NOMO-1 treated with dmso at 0.1 percent for 144 hours (cell line): Measurements from ENCODE around the gene ZBTB3.
"Not testable (repeated sequence)": the region's sequence is repeated elsewhere in the genome, so short reads cannot be mapped to it uniquely, and the experiment has no call there.

Experiments
- DNase-seq: peaks from one replicate; lab custom pipeline; 2025; ENCODE audit not compliant: unreplicated experiment; lab: John Stamatoyannopoulos, UW

ZBTB3 gene

DNA sequence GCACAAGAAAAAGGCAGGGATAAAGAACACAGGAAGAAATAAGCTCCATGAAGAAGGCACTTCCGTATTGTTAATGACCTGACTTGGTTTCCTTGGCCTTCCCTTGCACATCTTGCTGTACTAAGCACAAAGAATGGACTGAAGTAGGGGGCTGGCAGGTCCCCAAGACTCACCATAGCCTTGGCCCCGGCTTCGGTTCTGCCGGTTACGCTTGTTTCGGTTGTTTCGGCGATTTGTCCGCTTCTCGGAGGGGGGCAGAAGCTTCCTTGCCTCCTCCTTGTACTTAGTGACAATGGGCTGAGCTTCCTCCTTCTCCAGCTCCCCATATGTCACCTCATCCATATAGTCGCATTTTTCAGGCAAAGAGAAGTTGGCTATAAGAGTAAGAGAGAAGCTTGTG, 37.1 kb downstream of the ZBTB3 start:
- DNase-seq = no peak

DNA sequence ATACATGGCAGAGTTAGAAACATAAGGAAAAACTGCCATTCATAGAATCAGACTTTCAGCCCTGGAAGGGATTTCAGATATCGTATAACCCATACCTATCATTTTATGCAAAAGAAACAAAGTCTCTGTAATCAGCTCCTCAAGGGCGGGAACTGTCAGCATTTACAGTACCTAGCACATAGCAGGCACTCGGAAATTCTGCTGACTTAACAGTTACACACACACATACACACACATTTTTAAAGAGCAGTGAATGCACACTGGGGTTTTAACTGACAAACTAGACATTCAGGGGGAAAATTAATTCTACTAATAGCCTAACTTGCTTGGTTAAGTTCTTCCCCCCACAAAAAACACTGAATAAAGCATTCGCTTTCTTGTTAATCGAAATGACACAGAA, 37.8 kb downstream of the ZBTB3 start:
- DNase-seq = no peak

DNA sequence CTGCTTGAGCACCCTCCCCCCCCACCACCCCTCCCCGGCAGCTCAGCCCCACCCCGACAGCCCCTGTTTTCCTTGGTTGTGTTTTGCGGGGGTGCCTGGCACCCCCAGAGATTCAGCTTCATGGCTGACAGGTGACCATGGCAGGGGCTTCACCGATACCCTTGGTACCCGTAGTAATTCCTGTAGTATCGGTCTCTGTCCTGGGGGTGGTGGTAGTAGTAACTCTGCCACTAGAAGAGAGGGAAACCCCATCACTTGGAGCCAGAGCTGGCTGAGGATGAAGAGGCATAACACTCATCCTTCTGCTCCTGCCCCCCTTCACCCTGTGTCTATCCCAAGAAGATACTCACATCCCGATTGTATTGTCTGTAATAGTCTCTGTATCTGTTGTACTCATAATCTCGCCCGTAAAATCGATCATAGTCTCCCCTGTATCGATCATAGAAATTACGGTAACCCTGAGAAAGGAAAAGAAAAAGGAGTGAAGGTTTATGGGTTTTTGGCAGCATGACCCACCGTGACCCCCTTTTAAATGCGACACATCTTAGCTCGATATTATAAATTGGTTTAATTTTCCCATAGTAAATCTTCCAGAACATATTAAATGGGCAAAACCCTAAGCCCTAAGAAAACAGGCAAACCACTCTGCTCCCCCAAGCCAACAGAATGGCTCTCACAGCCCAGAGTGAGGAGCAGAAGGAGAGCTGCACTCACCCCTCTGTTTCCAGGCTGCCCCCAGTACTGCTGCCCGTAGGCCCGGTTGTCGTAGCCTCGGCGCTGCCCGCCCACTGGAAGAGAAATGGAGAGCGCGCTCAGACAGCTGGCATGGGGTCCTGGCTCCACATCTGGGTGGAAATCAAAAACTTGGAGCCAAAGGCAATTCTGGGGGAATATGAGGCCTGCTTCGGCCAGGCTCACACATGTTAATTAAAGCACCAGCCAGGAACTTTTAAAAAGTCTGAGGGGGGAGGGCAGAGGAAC, 38.5 kb downstream of the ZBTB3 start:
- DNase-seq = no peak

GRCh38 chr11:62713343-62713742, 40.6 kb downstream of the ZBTB3 start:
- DNase-seq = no peak

GRCh38 chr11:62712861-62713260, 41.1 kb downstream of the ZBTB3 start:
- no peak for DNase-seq

DNA sequence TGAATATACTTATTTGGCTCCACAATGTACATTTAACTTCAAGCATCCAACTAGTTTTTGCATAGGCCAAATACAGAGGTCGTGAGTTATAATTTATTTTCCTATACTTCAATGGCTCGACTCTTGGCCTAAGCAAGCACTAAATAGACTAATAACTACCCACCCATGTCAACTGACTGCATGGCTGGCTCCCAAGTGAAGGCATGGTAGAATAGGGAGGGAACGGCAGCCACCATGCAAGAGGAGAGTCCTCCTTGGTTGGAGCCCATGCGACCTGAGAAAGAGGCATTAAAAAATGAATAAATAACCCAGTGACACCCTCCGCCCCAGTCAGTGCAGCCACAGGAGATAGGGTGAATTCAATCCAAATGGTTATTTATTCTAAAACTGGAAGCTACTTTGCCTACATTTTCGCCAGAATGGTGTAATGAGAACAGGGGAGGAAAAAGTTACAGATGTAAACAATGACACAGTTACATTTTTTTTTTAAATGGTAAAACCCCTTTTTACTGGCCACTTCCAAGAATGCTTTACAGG, 41.6 kb downstream of the ZBTB3 start:
- no peak for DNase-seq

GRCh38 chr11:62710001-62710345, 44.0 kb downstream of the ZBTB3 start:
- no peak for DNase-seq

DNA sequence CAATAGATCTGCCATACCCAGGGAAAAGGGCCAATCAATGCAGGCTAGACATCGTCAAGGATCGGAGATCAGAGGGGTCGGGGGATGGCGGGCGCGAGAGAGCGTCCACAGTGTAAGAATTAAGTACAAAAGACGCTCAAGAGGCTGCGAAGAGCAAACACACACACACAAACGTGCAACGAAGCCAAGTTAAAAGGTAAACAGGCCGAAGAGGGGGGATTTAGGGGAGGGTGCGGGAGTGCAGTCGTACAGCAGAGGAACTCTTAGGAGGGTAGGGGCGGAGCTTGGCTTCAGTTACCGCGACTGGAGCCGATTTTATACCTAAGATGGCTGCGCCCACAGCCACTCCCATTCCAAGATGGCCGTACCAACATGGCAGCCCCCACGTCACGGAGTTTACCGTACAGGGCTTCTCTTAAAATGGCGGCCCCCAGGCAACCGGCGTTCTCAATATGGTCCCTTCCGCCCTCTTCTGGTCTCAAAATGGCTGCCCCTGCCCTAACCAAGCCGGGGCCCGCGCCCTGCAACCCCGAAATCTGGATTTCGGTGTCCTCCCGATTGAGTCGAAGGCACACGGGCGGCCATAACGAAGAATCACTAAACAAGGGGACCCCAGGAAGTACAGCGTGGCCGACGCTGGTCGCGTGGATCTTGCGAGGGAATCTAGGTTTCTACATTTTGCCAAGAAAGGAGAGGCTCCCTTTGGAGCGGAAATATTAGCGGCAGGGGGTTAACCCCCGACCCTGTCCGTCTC, 44.5 kb downstream of the ZBTB3 start:
- peak; percentile 98 for DNase-seq

- DNase-seq = no peak
Observed at GRCh38 chr11:62708793-62709192, 45.2 kb downstream of the ZBTB3 start.

DNA sequence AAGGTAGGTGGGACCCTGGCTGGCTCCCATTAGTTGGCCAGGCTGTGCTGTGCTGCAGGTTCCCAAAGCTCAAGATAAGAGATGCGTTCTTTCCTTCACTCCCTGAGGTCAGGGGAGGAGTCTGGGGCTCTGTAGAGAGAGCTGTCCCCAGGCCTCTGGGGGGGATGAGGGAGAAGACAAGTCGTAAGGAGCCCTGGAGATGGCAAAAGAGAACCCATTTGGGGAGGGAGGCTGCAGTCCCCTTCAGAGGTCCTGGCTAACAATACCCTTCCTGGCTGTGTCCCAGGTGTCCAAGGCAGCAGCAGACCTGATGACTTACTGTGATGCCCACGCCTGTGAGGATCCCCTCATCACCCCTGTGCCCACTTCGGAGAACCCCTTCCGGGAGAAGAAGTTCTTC, 45.6 kb downstream of the ZBTB3 start:
- no peak for DNase-seq

DNA sequence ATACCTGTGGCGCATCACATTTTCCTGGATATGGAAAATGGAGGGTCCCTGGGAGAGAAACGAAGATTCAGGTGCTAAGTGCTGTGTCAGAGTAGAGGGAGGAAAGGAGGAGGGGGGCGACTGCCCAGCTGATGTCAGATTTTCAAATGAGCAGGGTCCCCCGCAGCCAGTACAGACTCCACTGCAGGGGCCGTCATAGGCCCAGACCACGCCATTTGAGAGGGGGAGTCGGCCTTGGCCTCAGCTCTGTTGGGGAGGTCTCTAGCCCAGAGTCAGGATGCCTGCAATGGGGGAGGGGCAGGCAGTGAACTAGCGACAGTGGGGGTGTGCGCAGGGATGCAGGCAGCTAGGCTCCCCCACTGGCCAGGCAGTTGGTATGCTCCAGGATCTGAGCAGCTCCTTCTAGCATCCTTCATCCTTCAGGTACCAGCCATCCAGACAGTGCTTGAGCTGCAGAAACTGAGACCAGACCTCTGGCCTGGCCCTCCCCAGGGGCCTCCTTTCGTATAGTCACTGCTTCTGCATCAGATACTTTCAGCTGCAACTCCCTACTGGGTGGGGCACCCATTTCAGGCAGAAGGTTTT, 46.6 kb downstream of the ZBTB3 start, which contains the start of the genes BSCL2 and GNG3:
BSCL2 (minus strand) TSS at position 148 of the 585 bp plus-strand sequence. CDS start 229 bp downstream, outside the sequence.
GNG3 (plus strand) TSS at position 400 of the 585 bp plus-strand sequence. CDS start 620 bp downstream, outside the sequence.
- DNase-seq = no peak

- DNase-seq = no peak
Observed at GRCh38 chr11:62706850-62707247, 47.1 kb downstream of the ZBTB3 start.

- peak; percentile 79 for DNase-seq
Observed at GRCh38 chr11:62705880-62706849, 47.8 kb downstream of the ZBTB3 start.

GRCh38 chr11:62705413-62705812, 48.5 kb downstream of the ZBTB3 start:
- no peak for DNase-seq

GRCh38 chr11:62703921-62704320, 50.0 kb downstream of the ZBTB3 start:
- not testable (repeated sequence) for DNase-seq

DNA sequence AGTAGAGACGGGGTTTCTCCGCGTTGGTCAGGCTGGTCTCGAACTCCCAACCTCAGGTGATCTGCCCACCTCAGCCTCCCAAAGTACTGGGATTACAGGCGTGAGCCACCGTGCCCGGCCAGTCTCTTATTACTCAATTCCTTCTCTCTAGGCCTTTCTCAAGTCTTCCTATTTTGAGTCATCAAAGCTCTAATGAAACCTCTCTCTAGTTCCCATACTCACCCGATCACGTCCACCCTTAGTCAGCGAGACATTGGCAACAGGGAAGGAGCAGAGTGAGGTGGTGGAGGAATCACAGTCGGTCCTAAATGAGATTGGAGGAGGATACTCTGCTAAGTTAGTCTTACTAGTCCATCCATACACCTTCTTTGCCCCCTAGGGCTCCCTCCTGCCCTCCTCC, 51.7 kb downstream of the ZBTB3 start:
- DNase-seq = no peak
